Prostate gland (tissue), 2 donors: ENCODE measurements around the gene BRINP2.

Source experiments
- CTCF ChIP-seq, 4 experiments: fragments of 200-600 bp in 2 of 4; fragments of 450-650 bp in 2 of 4; sonication (generic) in 2 of 4; IDR thresholded peaks; 1 replicate in 3 of 4; 2 replicates in 1 of 4; pipeline ENCODE4 v1.5.1; 2016 to 2019; ENCODE audit warnings: antibody characterized with exemption in 4 of 4, mild to moderate bottlenecking in 2 of 4, moderate library complexity in 2 of 4
- POLR2A ChIP-seq: fragments of 450-650 bp; IDR thresholded peaks from one replicate; pipeline ENCODE4 v1.6.1; 2016; ENCODE audit warnings: antibody characterized with exemption, mild to moderate bottlenecking

- TF ChIP-seq CTCF (IDR thresholded peaks at IDR 0.05): no peak
- no peak for TF ChIP-seq POLR2A
Measured at GRCh38 chr1:177235350-177235749, 64.6 kb downstream of the BRINP2 start.
